Stimulated activated CD4-positive, alpha-beta T cell treated with anti-CD3 and anti-CD28 coated beads, Interleukin-15, amount 100 ng/mL, for 1 hour (primary cell): ENCODE measurements around the gene COPS7A.

Experiments
- DNase-seq, 2 donors: peaks; one replicate each; pipeline ENCODE4 v3.0.0-alpha.2; 2020; ENCODE audit warnings: low read depth in 1 of 2, low spot score in 1 of 2

Gene COPS7A

DNA sequence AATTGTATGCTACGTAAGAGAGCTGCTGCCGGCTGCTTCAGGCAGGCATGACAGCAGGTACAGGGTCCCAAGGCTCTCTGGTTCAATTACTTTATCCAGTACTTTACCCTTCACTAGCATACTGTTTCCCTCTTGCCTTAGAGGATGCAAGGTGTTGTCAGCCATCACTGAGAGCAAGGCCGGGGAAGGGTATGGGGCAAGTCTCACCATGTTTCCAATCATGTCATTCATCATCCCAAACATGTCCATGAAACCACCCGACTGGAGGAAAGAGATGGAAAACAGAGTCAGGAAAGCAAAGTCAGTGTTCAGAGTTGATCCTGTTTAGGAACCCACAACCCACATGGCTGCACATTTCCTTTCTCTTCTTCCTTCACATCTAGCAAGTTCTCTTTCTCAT lies 26.7 kb downstream of the COPS7A start:
- no peak for DNase-seq

DNA sequence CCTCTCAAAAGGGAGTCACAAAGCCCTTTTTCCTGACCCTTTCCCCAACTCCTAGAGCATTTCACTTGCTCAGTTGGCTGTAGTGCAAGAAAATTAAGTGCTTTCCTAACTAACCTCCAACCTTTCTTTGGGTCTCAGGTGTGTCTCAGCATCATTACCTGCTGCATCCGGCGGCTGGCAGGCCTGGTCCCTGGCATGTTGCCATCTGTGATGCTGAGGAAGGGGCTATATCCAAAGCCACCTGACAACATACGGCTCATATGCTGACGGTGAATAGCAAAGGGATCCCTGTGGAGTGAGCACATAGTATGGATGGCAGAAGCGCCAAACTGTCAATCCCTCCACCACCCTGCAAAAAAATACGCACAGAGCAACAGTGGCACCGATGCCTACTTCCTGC lies 27.9 kb downstream of the COPS7A start:
- DNase-seq = no peak

DNA sequence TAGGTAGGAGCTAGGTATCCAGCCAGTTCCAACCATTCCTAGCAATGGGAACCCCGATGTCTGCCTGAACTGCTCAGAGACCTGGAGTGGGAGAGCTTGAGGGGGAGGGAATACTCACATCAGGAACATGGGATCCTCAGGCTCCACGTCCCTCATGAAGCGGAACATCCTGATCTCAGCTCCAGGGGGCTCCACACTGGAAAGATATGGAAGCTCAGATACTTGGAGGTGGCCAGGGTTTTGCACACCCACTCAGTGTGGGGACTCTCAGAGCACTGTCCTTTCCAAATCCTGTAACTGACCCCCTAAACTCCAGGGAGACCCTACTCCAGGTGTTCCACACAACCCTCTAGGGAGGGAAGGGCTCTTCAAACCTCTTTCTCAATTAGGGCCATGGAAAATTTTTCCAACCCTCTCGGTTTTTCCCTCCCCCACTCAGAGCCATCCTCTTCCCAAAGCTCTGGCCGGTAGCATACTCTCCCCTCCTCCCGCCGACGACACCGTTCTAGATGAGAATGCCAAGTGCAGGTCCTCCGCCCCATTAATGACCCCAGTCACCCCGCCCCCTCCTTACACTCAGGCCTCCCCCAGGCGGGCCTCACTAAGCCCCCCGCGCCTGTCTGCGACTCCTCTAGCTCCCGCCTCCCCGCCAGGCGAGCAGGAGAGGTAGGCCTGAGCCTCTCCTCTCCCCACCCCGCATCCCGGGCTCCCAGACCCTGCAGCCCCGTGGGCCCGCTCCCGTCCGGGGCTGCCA lies 28.5 kb downstream of the COPS7A start:
- DNase-seq = no peak

DNA sequence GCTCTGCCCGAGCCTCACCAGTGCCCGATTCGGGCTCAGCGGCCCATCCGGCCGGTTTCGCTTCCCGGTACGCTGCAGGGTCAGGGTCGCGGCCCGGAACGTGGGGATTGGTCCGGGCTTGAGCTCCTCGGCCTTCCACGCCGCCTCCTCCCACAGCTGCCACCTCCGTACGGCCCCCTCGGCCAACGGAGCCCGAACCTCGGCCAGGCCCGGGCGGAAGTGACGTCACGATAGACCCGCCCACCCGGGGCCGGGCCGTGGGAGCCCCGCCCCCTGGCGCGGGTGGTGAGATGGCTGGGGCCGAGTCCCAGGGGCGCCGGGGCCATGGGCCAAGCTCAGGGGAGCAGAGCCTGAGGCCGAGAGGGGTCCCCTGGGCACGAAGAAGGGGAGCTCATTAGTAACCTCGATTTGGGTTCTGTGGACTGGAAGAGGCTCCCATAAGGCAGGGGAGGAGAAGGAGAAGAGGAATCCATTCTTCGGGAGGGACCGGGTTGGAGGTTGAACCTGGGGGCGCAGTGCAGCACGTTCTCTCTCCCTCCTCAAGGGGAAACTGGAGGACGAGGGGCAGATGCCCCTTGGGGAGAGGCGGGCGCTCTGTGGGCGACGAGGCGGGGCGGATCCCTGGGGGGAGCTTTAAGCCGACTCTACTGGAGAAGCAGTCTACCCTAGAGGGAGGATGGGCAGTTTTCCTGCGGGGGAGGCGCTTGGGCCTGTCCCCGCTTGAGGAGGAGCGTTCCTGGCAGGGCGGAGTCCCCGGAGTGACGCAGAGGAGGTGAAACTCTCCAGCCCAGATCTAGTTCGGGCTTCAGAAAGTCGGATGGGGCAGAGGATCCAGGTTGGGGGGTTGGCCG lies 29.3 kb downstream of the COPS7A start, which contains the start of gene MLF2:
Gene MLF2, minus strand, starts transcription at position 221 of the 851 bp plus-strand sequence. CDS start 807 bp downstream, outside the sequence.
- DNase-seq = peak; percentile 94 to 96

DNA sequence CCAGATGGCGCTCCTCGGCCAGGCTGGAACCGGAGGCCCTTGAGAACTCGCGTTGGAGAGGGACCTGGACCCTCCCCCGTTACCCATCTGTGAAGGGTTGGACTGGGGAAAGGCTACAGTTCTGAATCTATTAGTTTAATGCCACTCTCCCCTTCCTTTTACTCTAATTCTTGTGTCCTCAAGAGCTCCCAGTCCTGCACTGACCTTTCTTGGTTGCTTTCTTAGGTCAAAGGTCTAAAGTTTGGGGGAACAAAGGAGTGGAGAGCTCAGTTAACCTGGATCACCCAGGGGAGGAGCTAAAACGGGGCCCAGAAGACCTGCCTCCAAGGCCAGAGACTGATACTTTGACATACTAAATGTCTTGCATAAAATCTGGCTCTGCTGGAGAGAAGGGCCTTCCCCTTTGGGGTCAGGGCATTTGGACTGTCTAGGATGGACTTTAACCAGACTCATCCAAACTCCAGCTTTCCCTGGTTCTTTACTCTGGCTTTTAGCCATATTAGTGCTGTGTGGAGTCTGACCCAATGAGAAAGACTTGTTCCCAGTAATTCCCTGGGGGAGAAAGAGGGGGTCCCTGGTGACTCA lies 30.0 kb downstream of the COPS7A start:
- no peak for DNase-seq

DNA sequence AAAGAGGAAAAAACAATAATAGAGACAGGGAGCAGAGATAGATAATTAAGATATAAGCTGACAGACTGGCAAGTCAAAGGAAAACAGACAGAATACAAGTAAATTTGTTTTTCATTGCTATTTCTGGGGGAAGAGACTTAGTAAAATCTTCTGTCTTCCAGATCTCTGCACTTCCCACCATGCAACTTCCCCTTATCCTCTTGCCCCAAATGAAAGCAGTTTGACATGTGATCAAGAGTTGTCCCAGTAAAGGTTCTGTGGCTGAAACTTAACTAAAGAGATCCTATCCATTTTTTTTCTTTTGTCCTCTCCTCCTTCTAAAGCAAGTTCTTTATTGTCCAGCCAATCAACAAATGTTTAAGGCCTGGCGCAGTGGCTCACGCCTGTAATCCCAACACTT lies 30.6 kb downstream of the COPS7A start:
- no peak for DNase-seq

DNA sequence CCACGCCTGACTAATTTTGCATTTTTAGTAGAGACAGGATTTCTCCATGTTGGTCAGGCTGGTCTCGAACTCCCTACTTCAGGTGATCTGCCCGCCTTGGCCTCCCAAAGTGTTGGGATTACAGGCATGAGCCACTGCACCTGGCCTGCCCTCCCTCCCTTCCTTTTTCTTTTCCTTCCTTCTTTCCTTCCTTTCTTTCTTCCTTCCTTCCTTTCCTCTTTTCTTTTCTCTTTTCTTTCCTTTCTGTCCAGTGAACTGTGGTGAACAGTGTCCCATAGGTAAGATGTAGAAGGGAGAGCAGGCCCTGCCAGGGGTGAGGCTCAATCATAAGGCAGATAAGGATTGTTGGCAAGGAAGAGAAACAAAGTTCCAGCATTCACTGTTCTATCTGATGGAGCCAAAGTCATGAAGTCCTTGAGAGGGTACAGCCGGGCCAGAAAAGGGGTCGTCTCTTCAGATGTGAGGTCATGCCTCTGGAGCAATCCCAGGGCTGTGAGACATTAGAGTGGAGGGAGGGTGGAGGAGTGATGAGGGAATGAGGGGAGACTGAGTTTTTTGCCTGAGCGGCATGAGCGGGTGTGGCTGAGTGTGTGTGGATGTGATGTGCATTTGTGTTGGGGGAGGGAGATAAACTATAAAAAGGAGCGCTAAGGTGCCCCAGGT lies 33.3 kb downstream of the COPS7A start:
- no peak for DNase-seq

DNA sequence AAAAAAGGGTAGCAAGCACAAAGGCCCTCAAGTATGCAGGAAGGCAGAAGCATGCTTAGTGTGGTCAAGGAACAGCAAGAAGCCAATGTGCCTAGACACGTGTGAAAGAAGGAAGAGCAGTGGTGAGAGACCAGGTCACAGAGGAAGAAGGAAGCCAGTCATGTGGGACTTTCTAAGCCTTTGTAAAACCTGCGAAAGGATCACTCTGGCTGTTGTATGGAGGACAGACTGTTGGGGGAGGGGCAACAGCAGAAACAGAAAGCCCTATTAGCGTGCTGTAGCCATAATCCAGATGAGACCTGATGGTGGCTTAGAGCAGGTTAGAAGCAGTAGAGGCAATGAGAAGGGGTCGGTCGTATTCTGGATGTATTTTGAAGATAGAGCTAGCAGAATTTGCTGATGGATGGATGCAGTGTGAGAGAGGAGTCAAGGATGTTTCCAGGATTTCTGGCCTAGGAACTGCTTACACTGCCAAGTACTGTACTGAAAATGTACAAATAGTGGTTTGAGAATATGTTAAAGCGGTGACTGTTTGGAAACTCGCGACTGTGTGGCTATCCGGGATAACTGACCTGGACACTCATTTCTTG lies 34.8 kb downstream of the COPS7A start:
- DNase-seq = no peak

DNA sequence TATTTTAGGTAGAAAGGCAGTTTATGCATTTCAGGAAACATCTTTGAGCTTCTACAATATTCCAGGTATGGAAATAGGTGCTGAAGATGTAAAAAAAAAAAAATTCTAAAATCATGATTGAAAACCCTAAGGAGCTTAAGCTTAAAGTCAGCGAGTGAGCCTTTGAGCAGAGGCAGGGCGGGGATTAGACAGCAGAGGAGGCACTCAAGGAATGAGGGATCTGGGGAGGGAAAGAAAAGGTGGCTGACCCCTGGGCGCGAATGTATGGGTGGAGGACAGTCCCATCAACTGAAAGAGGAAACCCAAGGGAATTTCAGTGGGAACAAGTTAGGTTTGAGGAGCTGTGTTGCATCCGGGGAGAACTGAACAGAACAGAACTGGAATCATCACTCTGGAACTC lies 35.9 kb downstream of the COPS7A start:
- no peak for DNase-seq

DNA sequence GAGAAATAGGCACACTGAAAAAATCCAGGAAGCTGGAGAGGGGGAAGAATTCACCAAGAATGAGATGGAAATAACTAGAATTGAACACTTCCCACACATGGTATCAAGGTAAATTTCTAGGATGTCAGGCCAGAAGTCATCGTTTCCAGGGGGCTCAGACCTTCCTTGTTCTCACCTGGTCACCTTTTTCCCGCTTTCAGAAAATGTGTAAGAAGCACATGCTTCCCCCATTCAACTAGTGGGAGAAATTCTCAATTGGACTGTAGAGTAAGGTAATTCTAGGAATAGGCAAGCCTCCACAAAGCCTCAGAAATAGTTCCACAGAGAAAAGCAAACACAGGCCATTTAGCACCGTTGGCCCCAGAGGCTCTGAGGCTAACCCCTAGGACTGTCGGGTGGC lies 39.5 kb downstream of the COPS7A start:
- DNase-seq = no peak

DNA sequence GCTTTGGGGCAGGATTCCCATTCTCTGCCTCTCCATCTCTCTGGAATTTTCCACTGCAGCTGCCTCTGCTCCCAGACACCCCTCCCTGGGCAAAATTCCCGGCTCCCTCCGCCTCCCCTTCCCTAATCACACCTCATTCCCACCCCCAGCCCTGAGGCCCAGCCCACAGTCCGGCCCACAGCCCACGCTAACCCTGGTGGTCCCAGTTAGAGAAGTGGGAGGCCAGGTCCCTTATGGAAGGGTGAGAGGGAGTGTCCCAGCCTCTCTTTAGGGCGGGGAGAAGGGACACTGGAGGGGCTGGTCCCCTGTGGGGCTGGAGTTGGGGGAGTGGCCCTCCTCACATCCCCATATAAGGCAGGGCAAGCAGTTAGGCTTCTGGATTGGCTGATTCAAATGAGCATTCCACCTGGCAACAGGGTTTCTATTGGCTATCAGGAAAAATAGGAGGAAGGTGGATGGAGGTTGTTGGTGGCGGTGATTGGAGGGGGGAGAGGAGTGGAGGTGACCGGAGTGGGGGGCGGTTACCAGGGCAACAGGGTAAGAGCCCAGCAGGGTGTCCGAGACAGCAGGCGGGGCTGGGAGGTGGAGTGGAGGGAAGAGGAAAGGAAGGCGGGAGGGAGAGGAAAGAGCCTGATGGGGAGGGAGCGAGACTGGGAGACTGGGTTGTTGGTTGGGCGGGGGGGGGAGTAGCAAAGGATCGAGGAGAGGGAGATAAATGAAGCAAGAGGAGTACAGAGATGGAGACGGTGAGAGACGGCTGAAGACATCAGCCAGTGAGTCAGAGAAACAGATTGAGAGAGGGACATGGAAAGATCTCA lies 40.4 kb downstream of the COPS7A start:
- no peak for DNase-seq

DNA sequence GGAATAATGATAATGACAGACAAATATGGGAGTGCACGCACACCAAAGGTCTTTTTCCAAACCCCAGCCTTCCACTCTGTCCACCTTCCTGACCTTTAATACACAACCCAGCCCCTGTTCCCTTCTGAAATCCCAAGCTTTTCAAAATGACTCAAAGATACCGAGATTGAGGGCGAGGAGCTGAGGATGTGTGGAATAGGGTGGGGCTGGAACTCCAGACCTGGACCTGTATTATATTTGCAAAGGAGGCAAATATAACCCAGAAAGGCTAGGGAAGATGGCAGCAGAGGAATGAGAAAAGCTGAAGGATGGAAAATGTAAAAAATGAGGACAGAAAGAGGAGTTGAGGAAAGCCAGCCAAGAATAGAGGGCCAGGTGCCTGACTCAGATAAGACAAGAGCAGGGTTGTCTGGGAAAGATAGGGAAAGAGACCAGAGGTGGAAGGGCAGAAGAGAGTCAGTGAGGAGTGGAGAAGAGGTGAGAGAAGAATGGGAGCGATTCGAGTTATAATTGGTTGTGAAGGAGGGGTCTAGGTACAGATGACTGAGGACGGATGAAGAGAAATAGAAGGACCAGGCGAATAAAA lies 41.3 kb downstream of the COPS7A start:
- DNase-seq = no peak

DNA sequence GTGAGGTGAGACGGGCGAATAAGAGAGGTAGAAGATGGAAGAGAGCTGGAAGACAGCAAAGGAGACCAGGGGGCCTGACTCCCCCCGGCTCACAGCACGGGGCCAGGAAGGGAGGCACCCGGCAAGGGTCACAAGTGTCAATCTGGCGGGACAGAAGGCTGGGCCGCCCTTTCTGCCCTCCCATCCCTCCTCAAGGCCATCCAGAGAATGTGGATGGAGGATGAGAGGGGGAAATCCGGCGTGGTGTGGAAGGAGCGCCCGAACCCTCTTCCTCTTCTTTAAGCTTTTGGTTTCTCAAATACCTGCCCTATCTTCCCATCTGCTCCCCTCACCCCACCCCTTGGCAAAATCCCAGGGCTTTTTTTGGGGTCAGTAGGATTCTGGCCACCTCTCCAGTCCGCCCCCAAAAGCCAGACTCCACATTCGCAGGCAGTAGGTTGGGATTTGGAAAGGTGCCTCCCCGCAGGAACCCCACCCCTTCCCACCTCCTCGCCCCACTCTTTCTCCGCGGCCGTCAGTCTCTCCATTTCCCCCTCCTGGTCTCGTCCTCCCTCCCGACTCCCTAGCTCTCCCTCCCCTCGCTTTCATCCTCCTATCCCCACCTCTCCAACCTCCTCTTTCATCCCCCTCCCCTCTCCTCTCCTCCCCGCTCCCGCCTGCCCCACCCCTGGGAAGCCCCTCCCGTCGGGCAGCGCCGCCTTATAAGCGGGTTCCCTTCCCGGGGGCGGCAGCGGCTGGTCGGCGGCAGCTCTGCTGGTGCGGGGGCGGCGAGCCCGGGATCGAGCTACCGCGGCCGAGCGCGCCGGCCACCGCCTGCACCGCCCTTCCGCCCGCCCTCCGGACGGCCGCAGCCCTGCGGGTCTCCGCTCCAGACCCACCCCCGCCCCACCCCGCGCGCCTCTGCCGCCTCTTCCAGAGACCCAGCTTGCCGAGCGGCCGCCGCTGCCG lies 42.1 kb downstream of the COPS7A start, which contains the start of gene PTMS:
Gene PTMS, plus strand, starts transcription at position 730 of the 948 bp plus-strand sequence. CDS start 343 bp downstream, outside the sequence.
- no peak for DNase-seq

DNA sequence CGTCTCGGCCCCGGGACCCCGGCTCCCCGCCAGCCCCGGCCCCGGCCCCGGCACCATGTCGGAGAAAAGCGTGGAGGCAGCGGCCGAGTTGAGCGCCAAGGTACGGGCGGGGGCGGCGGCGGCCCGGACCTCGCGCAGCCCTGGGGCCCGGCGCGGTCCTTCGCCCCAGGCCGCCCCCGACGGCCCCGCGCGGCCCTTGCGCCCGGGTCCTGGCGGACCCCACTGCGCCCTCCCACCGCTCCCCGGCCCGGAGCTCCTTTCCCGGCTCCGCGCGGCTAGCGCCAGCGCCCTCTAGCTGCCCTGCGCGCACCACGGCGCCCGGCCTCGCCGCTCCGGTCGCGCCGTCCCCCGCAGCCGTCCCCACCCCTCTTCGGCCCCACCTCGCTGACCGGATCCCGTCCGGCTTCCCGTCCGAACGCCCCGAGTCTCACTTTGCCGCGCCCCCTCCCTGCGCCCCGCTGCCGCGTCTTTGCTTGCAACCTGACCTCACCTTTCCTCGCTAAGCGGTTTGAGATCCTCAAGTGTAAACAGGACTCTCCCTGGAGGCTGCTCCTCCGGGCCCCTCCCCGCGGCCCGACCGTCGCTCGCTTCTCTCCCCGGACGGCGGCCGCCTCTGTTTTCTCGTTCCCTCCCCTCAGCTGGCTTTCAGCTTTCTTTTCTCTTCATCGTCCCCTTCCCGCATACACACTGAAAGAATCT lies 43.0 kb downstream of the COPS7A start:
- DNase-seq = peak in 1 of 2 donors; percentile 47

DNA sequence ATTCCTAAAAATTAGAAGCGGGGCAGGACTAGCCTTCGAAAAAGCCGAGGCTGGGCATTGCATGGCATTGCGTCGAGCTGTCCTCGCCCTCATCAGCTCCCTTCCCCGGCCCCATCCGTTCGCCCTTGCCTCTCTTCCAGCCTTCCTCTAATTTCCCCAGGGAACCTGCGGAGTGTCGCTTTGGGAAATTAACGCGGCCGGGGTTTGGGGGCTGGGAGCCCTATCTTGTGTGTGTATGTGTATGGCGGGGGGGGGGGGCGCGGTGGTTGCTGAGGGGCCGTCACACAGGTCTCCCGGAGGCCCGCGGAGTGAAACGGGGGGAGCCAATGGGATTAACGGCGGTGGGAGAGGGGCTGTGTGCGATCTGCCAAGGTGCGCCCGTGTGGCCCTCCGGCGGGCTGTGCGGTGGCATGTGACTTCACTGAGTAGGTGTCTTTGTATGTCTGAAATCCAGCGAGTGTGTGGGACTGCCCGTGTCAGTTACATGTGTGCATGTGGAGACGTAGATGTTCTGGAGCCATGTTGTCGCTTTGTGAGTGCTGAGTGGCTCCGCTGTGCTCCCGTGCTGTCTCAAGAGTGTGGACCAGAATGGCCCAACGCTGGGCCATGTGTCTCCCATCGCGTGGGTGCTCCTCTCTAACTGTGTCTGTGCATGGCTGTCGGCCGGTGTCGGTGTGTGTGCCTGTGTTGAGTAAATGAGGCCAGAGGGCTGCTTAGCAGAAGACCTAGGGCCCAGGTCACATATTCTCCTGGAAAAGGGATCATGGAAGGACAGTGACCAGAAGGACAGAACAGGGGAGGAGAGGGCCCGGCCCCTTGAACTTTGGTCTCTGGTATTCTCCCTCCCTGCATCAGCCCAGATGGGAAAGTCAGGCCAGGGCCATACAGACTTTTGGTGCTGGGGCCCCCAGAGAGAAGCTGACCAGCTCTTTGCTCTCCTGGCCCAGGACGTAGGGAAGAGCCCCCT lies 43.8 kb downstream of the COPS7A start:
- DNase-seq = no peak

DNA sequence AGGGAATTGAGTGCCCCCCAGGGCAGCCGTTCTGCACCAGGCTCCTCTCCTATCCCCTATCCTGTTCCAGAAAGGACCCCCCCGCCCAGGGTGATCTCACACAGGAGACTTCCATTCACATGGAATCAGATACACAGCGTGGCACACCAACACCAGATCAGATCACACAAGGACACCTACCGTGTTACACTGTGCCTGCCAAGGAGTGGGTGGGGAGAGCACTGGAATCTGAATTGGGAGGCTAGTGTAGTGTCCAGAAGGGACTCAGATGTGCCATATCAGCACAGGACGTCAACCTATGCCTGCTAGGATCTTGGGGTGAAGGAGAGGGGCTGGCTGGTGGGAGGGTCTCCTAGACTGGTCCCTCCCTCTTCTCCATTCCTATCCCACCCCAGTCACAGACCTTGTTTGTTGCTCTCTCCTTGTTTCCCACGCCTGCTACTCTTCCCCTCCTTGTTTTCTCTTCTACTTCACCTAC lies 44.6 kb downstream of the COPS7A start:
- no peak for DNase-seq

DNA sequence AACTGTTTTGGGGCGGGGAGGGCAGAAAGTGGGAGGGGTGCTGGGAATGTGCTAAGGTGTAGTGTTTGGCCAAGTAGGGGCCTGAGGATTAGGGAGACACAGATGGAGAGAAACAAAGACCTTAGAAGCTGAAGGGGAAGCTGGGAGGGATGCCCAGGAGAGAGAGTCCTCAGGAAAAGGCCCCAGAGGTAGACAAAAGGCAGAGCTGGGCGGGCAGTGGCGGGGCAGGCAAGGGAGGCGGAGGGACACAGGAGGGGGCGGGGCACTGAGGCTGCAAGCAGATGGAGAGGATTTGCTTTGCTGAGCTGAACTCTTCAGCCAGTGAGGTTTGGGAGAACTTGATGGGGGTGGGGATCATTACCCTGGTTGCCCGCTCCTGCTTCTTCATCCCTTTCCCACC lies 45.1 kb downstream of the COPS7A start:
- DNase-seq = no peak
